Measurements from ENCODE around the gene EIPR1.

The EIPR1 gene

GRCh38 chr2:3280683-3281520, 96.7 kb downstream of the EIPR1 start:
- Histone ChIP-seq H4K5ac (ENCODE audit: low read length) (no peak overlapping the region), H2BK15ac (replicated peaks; ENCODE audit: low read depth) (no peak overlapping the region), H3K4me2 (ENCODE audit: low read length) (no peak overlapping the region), H3K18ac (ENCODE audit: low read length) (no peak overlapping the region), H3K36me3 (ENCODE audit: control insufficient read depth, insufficient read depth, low read length) (no peaks in the 10 kb centered on the region), H3K9ac (ENCODE audit: low read length) (no peak overlapping the region), H3K27ac (ENCODE audit: low read depth, low read length) (no peak overlapping the region), H3K4me1 (ENCODE audit: control insufficient read depth, low read depth, low read length) (no peaks in the 10 kb centered on the region), H3K23ac (ENCODE audit: low read length) (no peak overlapping the region), H2AK5ac (ENCODE audit: low read length) (no peak overlapping the region), H3K4ac (ENCODE audit: low read depth, low read length) (no peak overlapping the region), H3K79me1 (ENCODE audit: low read length) (peaks cover 3% of the 10 kb centered on the region), H3K79me2 (ENCODE audit: control insufficient read depth, insufficient read depth, low read length) (no peaks in the 10 kb centered on the region), H3K27me3 (ENCODE audit: insufficient read depth, low read length, poor library complexity) (no peaks in the 10 kb centered on the region), H2BK5ac (ENCODE audit: low read length) (no peak overlapping the region), H3K56ac (ENCODE audit: low read length) (no peak overlapping the region), H4K8ac (ENCODE audit: low read depth, low read length) (no peak overlapping the region), H2BK120ac (ENCODE audit: low read depth, low read length) (no peak overlapping the region), H3K4me3 (ENCODE audit: low read length) (no peak overlapping the region)
- no CpG with 5 or more reads among the region's 13 CpGs for WGBS (ENCODE audit: extremely low coverage, insufficient coverage, low lambda C conversion rate)
- DNase-seq, result no peak

GRCh38 chr2:3280197-3280596, 97.4 kb downstream of the EIPR1 start:
- WGBS (ENCODE audit: extremely low coverage, insufficient coverage, low lambda C conversion rate), result no CpG with 5 or more reads among the region's 20 CpGs
- Histone ChIP-seq H3K4me3 (ENCODE audit: low read length) (no peak overlapping the region), H3K36me3 (ENCODE audit: control insufficient read depth, insufficient read depth, low read length) (no peaks in the 10 kb centered on the region), H3K4ac (ENCODE audit: low read depth, low read length) (no peak overlapping the region), H3K79me2 (ENCODE audit: control insufficient read depth, insufficient read depth, low read length) (no peaks in the 10 kb centered on the region), H3K79me1 (ENCODE audit: low read length) (peaks cover 3% of the 10 kb centered on the region), H3K4me1 (ENCODE audit: control insufficient read depth, low read depth, low read length) (no peaks in the 10 kb centered on the region), H3K23ac (ENCODE audit: low read length) (no peak overlapping the region), H3K4me2 (ENCODE audit: low read length) (no peak overlapping the region), H2AK5ac (ENCODE audit: low read length) (no peak overlapping the region), H4K5ac (ENCODE audit: low read length) (no peak overlapping the region), H3K27ac (ENCODE audit: low read depth, low read length) (no peak overlapping the region), H3K27me3 (ENCODE audit: insufficient read depth, low read length, poor library complexity) (no peaks in the 10 kb centered on the region), H3K18ac (ENCODE audit: low read length) (no peak overlapping the region), H2BK120ac (ENCODE audit: low read depth, low read length) (no peak overlapping the region), H4K8ac (ENCODE audit: low read depth, low read length) (no peak overlapping the region), H3K9ac (ENCODE audit: low read length) (no peak overlapping the region), H3K56ac (ENCODE audit: low read length) (no peak overlapping the region), H2BK15ac (replicated peaks; ENCODE audit: low read depth) (no peak overlapping the region), H2BK5ac (ENCODE audit: low read length) (no peak overlapping the region)
- DNase-seq, result no peak

- Histone ChIP-seq H3K36me3 (ENCODE audit: control insufficient read depth, insufficient read depth, low read length) (no peaks in the 10 kb centered on the region), H4K5ac (ENCODE audit: low read length) (no peak overlapping the region), H4K8ac (ENCODE audit: low read depth, low read length) (no peak overlapping the region), H3K79me1 (ENCODE audit: low read length) (peaks cover 3% of the 10 kb centered on the region), H3K18ac (ENCODE audit: low read length) (no peak overlapping the region), H3K23ac (ENCODE audit: low read length) (no peak overlapping the region), H3K79me2 (ENCODE audit: control insufficient read depth, insufficient read depth, low read length) (no peaks in the 10 kb centered on the region), H3K4me1 (ENCODE audit: control insufficient read depth, low read depth, low read length) (no peaks in the 10 kb centered on the region), H2AK5ac (ENCODE audit: low read length) (no peak overlapping the region), H2BK120ac (ENCODE audit: low read depth, low read length) (no peak overlapping the region), H3K4ac (ENCODE audit: low read depth, low read length) (no peak overlapping the region), H3K4me2 (ENCODE audit: low read length) (no peak overlapping the region), H2BK15ac (replicated peaks; ENCODE audit: low read depth) (no peak overlapping the region), H3K27ac (ENCODE audit: low read depth, low read length) (no peak overlapping the region), H2BK5ac (ENCODE audit: low read length) (no peak overlapping the region), H3K4me3 (ENCODE audit: low read length) (no peak overlapping the region), H3K27me3 (ENCODE audit: insufficient read depth, low read length, poor library complexity) (no peaks in the 10 kb centered on the region), H3K56ac (ENCODE audit: low read length) (no peak overlapping the region), H3K9ac (ENCODE audit: low read length) (no peak overlapping the region)
- WGBS (ENCODE audit: extremely low coverage, insufficient coverage, low lambda C conversion rate), result no CpG with 5 or more reads among the region's 17 CpGs
- DNase-seq, result no peak
These were observed 98.2 kb downstream of the EIPR1 start for GRCh38 chr2:3279236-3279960.

GRCh38 chr2:3278521-3279218, 98.9 kb downstream of the EIPR1 start:
- Histone ChIP-seq H2BK5ac (ENCODE audit: low read length) (no peak overlapping the region), H3K79me1 (ENCODE audit: low read length) (peaks cover 6% of the 10 kb centered on the region), H2BK120ac (ENCODE audit: low read depth, low read length) (no peak overlapping the region), H3K23ac (ENCODE audit: low read length) (no peak overlapping the region), H4K5ac (ENCODE audit: low read length) (no peak overlapping the region), H2AK5ac (ENCODE audit: low read length) (no peak overlapping the region), H3K79me2 (ENCODE audit: control insufficient read depth, insufficient read depth, low read length) (peaks cover 2% of the 10 kb centered on the region), H3K36me3 (ENCODE audit: control insufficient read depth, insufficient read depth, low read length) (no peaks in the 10 kb centered on the region), H3K9ac (ENCODE audit: low read length) (no peak overlapping the region), H3K18ac (ENCODE audit: low read length) (no peak overlapping the region), H3K27ac (ENCODE audit: low read depth, low read length) (no peak overlapping the region), H3K4me1 (ENCODE audit: control insufficient read depth, low read depth, low read length) (no peaks in the 10 kb centered on the region), H3K4me2 (ENCODE audit: low read length) (no peak overlapping the region), H3K27me3 (ENCODE audit: insufficient read depth, low read length, poor library complexity) (no peaks in the 10 kb centered on the region), H3K4me3 (ENCODE audit: low read length) (no peak overlapping the region), H4K8ac (ENCODE audit: low read depth, low read length) (no peak overlapping the region), H3K56ac (ENCODE audit: low read length) (no peak overlapping the region), H3K4ac (ENCODE audit: low read depth, low read length) (no peak overlapping the region), H2BK15ac (replicated peaks; ENCODE audit: low read depth) (no peak overlapping the region)
- DNase-seq, result no peak
- WGBS (ENCODE audit: extremely low coverage, insufficient coverage, low lambda C conversion rate), result 100% methylated on average over 2 of the region's 14 CpGs

GRCh38 chr2:3277748-3278520, 99.7 kb downstream of the EIPR1 start:
- no peak overlapping the region for H2BK15ac ChIP-seq (replicated peaks; ENCODE audit: low read depth)
- no peaks in the 10 kb centered on the region for H3K27me3 ChIP-seq (ENCODE audit: insufficient read depth, low read length, poor library complexity)
- no peak overlapping the region for H2BK120ac ChIP-seq (ENCODE audit: low read depth, low read length)
- H2BK5ac ChIP-seq (ENCODE audit: low read length), result no peak overlapping the region
- WGBS (ENCODE audit: extremely low coverage, insufficient coverage, low lambda C conversion rate), result no CpG with 5 or more reads among the region's 16 CpGs
- no peak overlapping the region for H3K56ac ChIP-seq (ENCODE audit: low read length)
- no peak overlapping the region for H4K8ac ChIP-seq (ENCODE audit: low read depth, low read length)
- no peak for DNase-seq
- H3K4me2 ChIP-seq (ENCODE audit: low read length), result no peak overlapping the region
- H3K27ac ChIP-seq (ENCODE audit: low read depth, low read length), result no peak overlapping the region
- H3K4ac ChIP-seq (ENCODE audit: low read depth, low read length), result no peak overlapping the region
- H3K4me1 ChIP-seq (ENCODE audit: control insufficient read depth, low read depth, low read length), result no peaks in the 10 kb centered on the region
- H4K5ac ChIP-seq (ENCODE audit: low read length), result no peak overlapping the region
- no peak overlapping the region for H3K18ac ChIP-seq (ENCODE audit: low read length)
- H3K4me3 ChIP-seq (ENCODE audit: low read length), result no peak overlapping the region
- peaks cover 3% of the 10 kb centered on the region for H3K79me1 ChIP-seq (ENCODE audit: low read length)
- peaks cover 2% of the 10 kb centered on the region for H3K79me2 ChIP-seq (ENCODE audit: control insufficient read depth, insufficient read depth, low read length)
- H3K9ac ChIP-seq (ENCODE audit: low read length), result no peak overlapping the region
- H3K23ac ChIP-seq (ENCODE audit: low read length), result no peak overlapping the region
- no peak overlapping the region for H2AK5ac ChIP-seq (ENCODE audit: low read length)
- no peaks in the 10 kb centered on the region for H3K36me3 ChIP-seq (ENCODE audit: control insufficient read depth, insufficient read depth, low read length)

Data from mesendoderm (in vitro differentiated cells).